Hepatocyte (in vitro differentiated cells): ENCODE data around the gene NELFCD.

Experiments
- EZH2 ChIP-seq: fragments of 200-600 bp; sonication (generic); IDR thresholded peaks from 2 replicates; pipeline ENCODE4 v1.6.1; 2016; ENCODE audit warnings: antibody characterized with exemption, mild to moderate bottlenecking, borderline replicate concordance
- EZH2phosphoT487 ChIP-seq: fragments of 200-600 bp; sonication (generic); IDR thresholded peaks from one replicate; pipeline ENCODE4 v1.6.1; 2018; ENCODE audit warnings: antibody characterized with exemption, mild to moderate bottlenecking, low read depth, moderate library complexity; ENCODE audit not compliant: unreplicated experiment, severe bottlenecking
- TF ChIP-seq, protein P1 (sequence below): fragments of 200-600 bp; sonication (generic); IDR thresholded peaks from 2 replicates; pipeline ENCODE4 v1.5.1; 2016; ENCODE audit warnings: antibody characterized with exemption, mild to moderate bottlenecking; ENCODE audit not compliant: poor library complexity

DNA sequence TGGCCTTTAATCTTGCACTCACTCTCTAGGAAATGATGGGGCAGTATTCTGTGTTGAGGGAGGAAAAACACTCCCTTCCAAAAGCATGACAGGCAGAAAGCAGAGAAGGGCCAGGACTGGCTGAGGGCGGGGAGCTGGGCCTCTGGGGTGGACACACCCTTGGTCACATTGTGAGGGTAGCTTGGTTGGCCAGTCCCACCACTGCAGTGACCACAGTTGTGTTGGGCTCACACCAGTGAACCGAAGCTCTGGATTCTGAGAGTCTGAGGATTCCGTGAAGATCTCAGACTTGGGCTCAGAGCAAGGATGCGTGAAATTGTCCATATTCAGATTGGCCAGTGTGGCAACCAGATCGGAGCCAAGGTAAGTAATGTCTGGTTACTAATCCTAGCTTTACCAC, 38.2 kb downstream of the NELFCD start, which contains the start of gene TUBB1:
- no peak for TF ChIP-seq EZH2
- TF ChIP-seq, protein P1, sequence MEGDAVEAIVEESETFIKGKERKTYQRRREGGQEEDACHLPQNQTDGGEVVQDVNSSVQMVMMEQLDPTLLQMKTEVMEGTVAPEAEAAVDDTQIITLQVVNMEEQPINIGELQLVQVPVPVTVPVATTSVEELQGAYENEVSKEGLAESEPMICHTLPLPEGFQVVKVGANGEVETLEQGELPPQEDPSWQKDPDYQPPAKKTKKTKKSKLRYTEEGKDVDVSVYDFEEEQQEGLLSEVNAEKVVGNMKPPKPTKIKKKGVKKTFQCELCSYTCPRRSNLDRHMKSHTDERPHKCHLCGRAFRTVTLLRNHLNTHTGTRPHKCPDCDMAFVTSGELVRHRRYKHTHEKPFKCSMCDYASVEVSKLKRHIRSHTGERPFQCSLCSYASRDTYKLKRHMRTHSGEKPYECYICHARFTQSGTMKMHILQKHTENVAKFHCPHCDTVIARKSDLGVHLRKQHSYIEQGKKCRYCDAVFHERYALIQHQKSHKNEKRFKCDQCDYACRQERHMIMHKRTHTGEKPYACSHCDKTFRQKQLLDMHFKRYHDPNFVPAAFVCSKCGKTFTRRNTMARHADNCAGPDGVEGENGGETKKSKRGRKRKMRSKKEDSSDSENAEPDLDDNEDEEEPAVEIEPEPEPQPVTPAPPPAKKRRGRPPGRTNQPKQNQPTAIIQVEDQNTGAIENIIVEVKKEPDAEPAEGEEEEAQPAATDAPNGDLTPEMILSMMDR = no peak
- TF ChIP-seq EZH2phosphoT487 = no peak
